Cardiac muscle cell (in vitro differentiated cells and primary cell): ENCODE measurements around the gene WASL. TPM values are rescaled to one million over a fixed set of nuclear protein-coding genes. Genes with fewer than 3 reads are reported as not detected.
A peak's percentile ranks its signal among the peaks of the same experiment; 100 is the strongest.

ENCODE experiments used
- DNase-seq, 2 donors: peaks; one replicate each; pipeline versions ENCODE4 v3.0.0 to v3.0.0-alpha.2; 2010 to 2017; ENCODE audit warnings: low read depth in 1 of 2, low spot score in 1 of 2
- H3K27ac ChIP-seq: fragments of 200-600 bp; sonication (generic); 2 replicates; pipeline ENCODE4 v1.5.1; 2016
- H3K27me3 ChIP-seq: fragments of 200-600 bp; sonication (generic); 2 replicates; pipeline ENCODE4 v1.6.0; 2016; ENCODE audit warnings: control low read depth
- H3K36me3 ChIP-seq: fragments of 200-600 bp; sonication (generic); 2 replicates; pipeline ENCODE4 v1.5.1; 2016; ENCODE audit warnings: control low read depth
- H3K4me1 ChIP-seq: fragments of 200-600 bp; sonication (generic); 2 replicates; pipeline ENCODE4 v1.8.1; 2017; ENCODE audit warnings: low read depth, mild to moderate bottlenecking, mixed run types
- H3K4me3 ChIP-seq: fragments of 200-600 bp; sonication (generic); 2 replicates; pipeline ENCODE4 v1.5.1; 2016; ENCODE audit warnings: mild to moderate bottlenecking
- H3K9me3 ChIP-seq: fragments of 200-600 bp; sonication (generic); 2 replicates; pipeline ENCODE4 v1.5.1; 2017; ENCODE audit warnings: low read depth, mild to moderate bottlenecking, control low read depth
- CTCF ChIP-seq: IDR thresholded peaks from 2 replicates; pipeline ENCODE4 v1.5.1; 2012; ENCODE audit warnings: low read depth, mild to moderate bottlenecking, low read length
- polyA plus RNA-seq: library from polyadenylated mRNA; unstranded; fragments of >200 nt; fragmentation: Nextera tagmentation; extraction: Ambion mirVana; gene quantifications from 2 replicates; pipeline ENCODE4 v1.2.1, GENCODE V29; 2016
- total RNA-seq: library from RNA; depleted of rRNA; stranded (reverse); fragments of >200 nt; gene quantifications from 2 replicates; pipeline ENCODE4 v1.2.3, GENCODE V29; 2016

The WASL gene
- total and polyA plus RNA-seq, 2 experiments from 2014 or later = 25.7 to 36.8 TPM

GRCh38 chr7:123716877-123717276 lies 31.9 kb downstream of the WASL start:
- Histone ChIP-seq H3K36me3 (no peaks in the 10 kb centered on the region), H3K27me3 (no peaks in the 10 kb centered on the region), H3K4me3 (no peak overlapping the region), H3K27ac (no peak overlapping the region), H3K9me3 (no peaks in the 10 kb centered on the region), H3K4me1 (no peaks in the 10 kb centered on the region)
- no peak for TF ChIP-seq CTCF
- DNase-seq = no peak

DNA sequence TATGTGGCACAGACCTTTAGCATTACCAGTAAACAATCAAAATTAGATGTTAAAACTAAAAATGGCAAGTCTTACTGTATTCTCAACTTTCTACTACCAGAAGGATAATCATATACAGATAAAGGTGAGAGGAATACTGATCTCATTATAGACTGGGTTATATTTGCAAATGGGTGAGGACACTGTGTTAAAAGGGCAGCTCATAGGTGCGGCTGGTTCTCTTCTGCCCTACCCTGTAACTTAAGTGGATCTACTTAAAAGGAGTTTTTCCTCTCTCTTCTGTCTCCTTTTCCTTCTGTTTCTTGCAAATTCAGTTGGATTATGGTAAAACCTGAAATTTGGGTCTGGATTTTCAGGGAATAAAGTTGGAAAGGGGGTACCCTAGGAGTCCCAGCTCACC lies 33.0 kb downstream of the WASL start:
- Histone ChIP-seq H3K36me3 (no peaks in the 10 kb centered on the region), H3K4me3 (no peak overlapping the region), H3K9me3 (no peaks in the 10 kb centered on the region), H3K27ac (no peak overlapping the region), H3K4me1 (peaks cover 5% of the 10 kb centered on the region), H3K27me3 (no peaks in the 10 kb centered on the region)
- no peak for DNase-seq
- TF ChIP-seq CTCF = no peak

DNA sequence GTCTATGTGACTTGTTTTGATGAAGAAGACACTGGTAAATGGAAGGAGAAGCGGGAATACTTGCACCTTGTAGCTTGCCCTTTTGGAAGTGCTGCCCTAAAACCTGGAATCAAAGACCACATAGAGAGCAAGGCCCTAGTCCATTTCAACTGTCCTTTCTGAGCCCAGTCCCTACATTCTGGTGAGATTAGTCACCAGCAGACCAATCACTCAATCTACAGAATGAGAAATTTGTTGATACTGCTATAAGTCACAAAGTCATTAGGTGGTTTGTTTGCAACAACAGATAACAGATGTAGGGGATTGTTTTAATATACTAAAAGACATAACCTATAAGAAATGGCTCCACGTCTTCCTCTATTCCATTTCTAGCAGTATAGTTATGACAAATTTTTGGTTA lies 33.6 kb downstream of the WASL start:
- Histone ChIP-seq H3K27me3 (no peaks in the 10 kb centered on the region), H3K9me3 (no peaks in the 10 kb centered on the region), H3K4me3 (no peak overlapping the region), H3K27ac (no peak overlapping the region), H3K36me3 (no peaks in the 10 kb centered on the region), H3K4me1 (peaks cover 10% of the 10 kb centered on the region)
- no peak for DNase-seq
- no peak for TF ChIP-seq CTCF

DNA sequence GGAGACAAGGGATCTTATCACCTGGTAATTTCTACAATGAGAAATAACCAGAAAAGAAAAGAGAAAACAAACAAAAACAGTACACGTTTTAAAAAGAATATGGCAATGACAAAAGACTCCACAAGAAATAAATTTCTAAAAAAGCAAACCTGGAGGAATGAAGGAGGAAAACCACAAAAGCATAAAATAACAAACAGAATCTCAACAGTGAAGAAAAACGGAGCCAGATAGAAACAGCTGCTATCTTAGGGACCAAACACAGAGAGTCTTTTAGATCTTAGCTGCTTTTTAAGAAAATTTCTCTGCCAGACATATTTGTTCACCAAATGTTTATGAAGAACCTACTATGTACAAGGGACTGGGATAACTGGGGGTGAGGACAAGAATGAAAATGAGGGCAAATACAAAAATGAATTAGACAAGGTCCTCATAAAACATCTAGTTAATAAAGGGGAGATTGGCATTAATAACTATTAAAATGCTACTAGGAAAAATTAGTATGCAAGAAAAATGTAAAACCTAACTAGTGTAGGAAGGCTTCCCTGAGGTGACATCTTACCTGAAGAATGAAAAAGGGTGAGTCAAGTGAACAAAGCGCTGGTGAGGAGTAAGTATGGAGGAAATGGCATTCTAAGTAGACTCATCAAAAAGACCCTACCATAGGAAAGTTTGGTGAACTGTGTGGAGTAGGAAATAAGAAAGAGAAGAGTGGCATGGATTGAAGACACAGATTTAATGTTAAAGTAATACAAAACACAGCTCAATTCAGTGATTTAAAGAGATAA lies 34.3 kb downstream of the WASL start:
- H3K9me3 ChIP-seq = no peaks in the 10 kb centered on the region
- H3K27me3 ChIP-seq = no peaks in the 10 kb centered on the region
- H3K4me1 ChIP-seq = peaks cover 17% of the 10 kb centered on the region
- TF ChIP-seq CTCF = no peak
- no peaks in the 10 kb centered on the region for H3K36me3 ChIP-seq
- no peak overlapping the region for H3K27ac ChIP-seq
- no peak overlapping the region for H3K4me3 ChIP-seq
- DNase-seq = peak in 1 of 2 donors; percentile 20

- Histone ChIP-seq H3K4me3 (no peak overlapping the region), H3K36me3 (peaks cover 14% of the 10 kb centered on the region), H3K27me3 (no peaks in the 10 kb centered on the region), H3K27ac (no peak overlapping the region), H3K9me3 (no peaks in the 10 kb centered on the region), H3K4me1 (peaks cover 23% of the 10 kb centered on the region)
- no peak for TF ChIP-seq CTCF
- peak in 1 of 2 donors; percentile 71 for DNase-seq
Observed at GRCh38 chr7:123712619-123713018, 36.2 kb downstream of the WASL start.
